ENCODE results near the gene TCP1.

DNA sequence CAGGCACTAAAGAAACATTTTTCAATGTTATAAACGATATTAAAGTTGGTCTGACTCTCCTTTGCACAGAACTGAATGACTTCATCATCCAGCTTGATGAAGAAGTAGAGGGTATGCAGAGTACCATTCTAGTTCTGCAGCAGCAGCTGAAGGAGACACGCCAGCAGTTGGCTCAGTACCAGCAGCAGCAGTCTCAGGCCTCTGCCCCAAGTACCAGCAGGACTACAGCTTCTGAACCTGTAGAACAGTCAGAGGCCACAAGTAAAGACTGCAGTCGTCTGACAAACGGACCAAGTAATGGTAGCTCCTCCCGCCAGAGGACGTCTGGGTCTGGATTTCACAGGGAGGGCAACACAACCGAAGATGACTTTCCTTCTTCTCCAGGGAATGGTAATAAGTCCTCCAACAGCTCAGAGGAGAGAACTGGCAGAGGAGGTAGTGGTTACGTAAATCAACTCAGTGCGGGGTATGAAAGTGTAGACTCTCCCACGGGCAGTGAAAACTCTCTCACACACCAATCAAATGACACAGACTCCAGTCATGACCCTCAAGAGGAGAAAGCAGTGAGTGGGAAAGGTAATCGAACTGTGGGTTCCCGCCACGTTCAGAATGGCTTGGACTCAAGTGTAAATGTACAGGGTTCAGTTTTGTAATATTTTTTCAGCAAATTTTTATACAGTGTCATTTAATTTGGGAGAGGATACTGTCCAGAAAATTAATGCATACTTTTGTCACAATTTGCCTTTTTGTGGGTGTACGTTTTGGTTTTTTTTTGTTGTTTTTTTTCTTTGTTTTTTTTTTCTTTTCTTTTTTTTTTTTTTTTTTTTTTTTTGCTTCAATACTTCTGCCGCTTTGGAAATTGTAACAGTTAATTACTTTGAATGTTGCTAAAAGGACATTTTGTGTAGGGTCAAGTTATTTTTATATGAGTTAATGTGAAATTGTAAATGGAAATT lies 34.2 kb downstream of the TCP1 start:
- TF ChIP-seq SUZ12 (IDR thresholded peaks at IDR 0.05) (no peak), L3MBTL2 (conservative IDR thresholded peaks at IDR 0.05) (no peak), ELF4 (IDR thresholded peaks at IDR 0.05) (no peak), PKNOX1 (IDR thresholded peaks at IDR 0.05) (no peak), TARDBP (IDR thresholded peaks at IDR 0.05) (no peak), SP1 (IDR thresholded peaks at IDR 0.05) (no peak), FOXM1 (IDR thresholded peaks at IDR 0.05; ENCODE audit: borderline replicate concordance) (no peak), FOXK2 (IDR thresholded peaks at IDR 0.05) (no peak), FOXA1 (IDR thresholded peaks at IDR 0.05) (no peak), ARNT (IDR thresholded peaks at IDR 0.05) (no peak), ZNF384 (IDR thresholded peaks at IDR 0.05) (peak; percentile 61)

Data from HEK293T (cell line).